ENCODE results near the gene TRAPPC2. TPM values are rescaled to one million over a fixed set of nuclear protein-coding genes. Genes with fewer than 3 reads are reported as not detected.
"Not testable (repeated sequence)": the region's sequence is repeated elsewhere in the genome, so short reads cannot be mapped to it uniquely, and the experiment has no call there.

Gene TRAPPC2
- total RNA-seq, 1 donor from 2014 or later, result 20.2 TPM

- H3K4me3 Mint-ChIP-seq, result no peak overlapping the region
- no peak overlapping the region for H3K27ac Mint-ChIP-seq
- no peak for TF ChIP-seq CTCF (IDR thresholded peaks at IDR 0.05; ENCODE audit: unreplicated experiment)
- DNase-seq (ENCODE audit: low spot score in 2 of 2, unreplicated experiment in 2 of 2), result no peak
- peaks cover 8% of the 10 kb centered on the region for H3K4me1 Mint-ChIP-seq
- H3K9me3 Mint-ChIP-seq, result peaks cover 34% of the 10 kb centered on the region
- H3K36me3 Mint-ChIP-seq, result no peaks in the 10 kb centered on the region
- no peaks in the 10 kb centered on the region for H3K27me3 Mint-ChIP-seq (ENCODE audit: low read depth)
These were observed 61.4 kb downstream of the TRAPPC2 start for GRCh38 chrX:13673016-13673415.

GRCh38 chrX:13670197-13670596 lies 64.2 kb downstream of the TRAPPC2 start:
- H3K9me3 Mint-ChIP-seq, result peaks cover 34% of the 10 kb centered on the region
- H3K36me3 Mint-ChIP-seq, result no peaks in the 10 kb centered on the region
- H3K27me3 Mint-ChIP-seq (ENCODE audit: low read depth), result no peaks in the 10 kb centered on the region
- peaks cover 14% of the 10 kb centered on the region for H3K4me1 Mint-ChIP-seq
- no peak for DNase-seq (ENCODE audit: low spot score in 2 of 2, unreplicated experiment in 2 of 2)
- H3K4me3 Mint-ChIP-seq, result no peak overlapping the region
- H3K27ac Mint-ChIP-seq, result peak overlapping the region; percentile 16
- TF ChIP-seq CTCF (IDR thresholded peaks at IDR 0.05; ENCODE audit: unreplicated experiment), result no peak

GRCh38 chrX:13669755-13670154 lies 64.7 kb downstream of the TRAPPC2 start:
- peaks cover 14% of the 10 kb centered on the region for H3K4me1 Mint-ChIP-seq
- H3K36me3 Mint-ChIP-seq; DNase-seq (ENCODE audit: low spot score in 2 of 2, unreplicated experiment in 2 of 2); H3K27me3 Mint-ChIP-seq (ENCODE audit: low read depth); H3K4me3 Mint-ChIP-seq: not testable (repeated sequence)
- peaks cover 33% of the 10 kb centered on the region for H3K9me3 Mint-ChIP-seq
- H3K27ac Mint-ChIP-seq, result peak overlapping the region; percentile 97

GRCh38 chrX:13669246-13669737 lies 65.1 kb downstream of the TRAPPC2 start:
- Mint-ChIP-seq H3K9me3 (peaks cover 33% of the 10 kb centered on the region), H3K27ac (peak overlapping the region; percentile 97), H3K4me1 (peaks cover 14% of the 10 kb centered on the region), H3K36me3 (no peaks in the 10 kb centered on the region), H3K4me3 (peak overlapping the region; percentile 10), H3K27me3 (ENCODE audit: low read depth) (no peaks in the 10 kb centered on the region)
- no peak for TF ChIP-seq CTCF (IDR thresholded peaks at IDR 0.05; ENCODE audit: unreplicated experiment)
- peak in 1 of 2 experiments; percentile 61 for DNase-seq (ENCODE audit: low spot score in 2 of 2, unreplicated experiment in 2 of 2)

- no peak for DNase-seq (ENCODE audit: low spot score in 2 of 2, unreplicated experiment in 2 of 2)
- Mint-ChIP-seq H3K9me3 (peaks cover 31% of the 10 kb centered on the region), H3K27ac (peak overlapping the region; percentile 16), H3K4me3 (no peak overlapping the region), H3K4me1 (peaks cover 14% of the 10 kb centered on the region), H3K36me3 (peaks cover 6% of the 10 kb centered on the region), H3K27me3 (ENCODE audit: low read depth) (no peaks in the 10 kb centered on the region)
- no peak for TF ChIP-seq CTCF (IDR thresholded peaks at IDR 0.05; ENCODE audit: unreplicated experiment)
These were observed 66.5 kb downstream of the TRAPPC2 start for GRCh38 chrX:13667919-13668318.

- Mint-ChIP-seq H3K27me3 (ENCODE audit: low read depth) (no peaks in the 10 kb centered on the region), H3K27ac (no peak overlapping the region), H3K36me3 (peaks cover 10% of the 10 kb centered on the region), H3K9me3 (peaks cover 23% of the 10 kb centered on the region), H3K4me3 (no peak overlapping the region), H3K4me1 (peaks cover 14% of the 10 kb centered on the region)
- no peak for DNase-seq (ENCODE audit: low spot score in 2 of 2, unreplicated experiment in 2 of 2)
- no peak for TF ChIP-seq CTCF (IDR thresholded peaks at IDR 0.05; ENCODE audit: unreplicated experiment)
These were observed 67.6 kb downstream of the TRAPPC2 start for GRCh38 chrX:13666836-13667235.
